Parathyroid adenoma (tissue), 2 donors: ENCODE results near the gene PIK3C2G.
"Not testable (repeated sequence)": the region's sequence is repeated elsewhere in the genome, so short reads cannot be mapped to it uniquely, and the experiment has no call there.

ENCODE experiments used
- H2AFZ ChIP-seq: fragments of 300-600 bp; sonication (generic); one replicate; pipeline ENCODE4 v1.7.0; 2017; ENCODE audit warnings: antibody characterized with exemption, mild to moderate bottlenecking
- H3K27ac ChIP-seq: fragments of 300-600 bp; sonication (generic); one replicate; pipeline ENCODE4 v1.7.0; 2017
- H3K27me3 ChIP-seq: fragments of 300-600 bp; sonication (generic); one replicate; pipeline ENCODE4 v1.7.0; 2017; ENCODE audit warnings: low read length; ENCODE audit not compliant: control insufficient read depth, insufficient read depth
- H3K36me3 ChIP-seq: fragments of 300-600 bp; sonication (generic); one replicate; pipeline ENCODE4 v1.7.0; 2017; ENCODE audit warnings: low read length; ENCODE audit not compliant: control insufficient read depth, insufficient read depth
- H3K4me1 ChIP-seq: fragments of 300-600 bp; sonication (generic); one replicate; pipeline ENCODE4 v1.7.0; 2017; ENCODE audit warnings: control low read depth
- H3K4me2 ChIP-seq: fragments of 300-600 bp; sonication (generic); one replicate; pipeline ENCODE4 v1.7.0; 2017; ENCODE audit warnings: low read length
- H3K4me3 ChIP-seq: fragments of 300-600 bp; sonication (generic); one replicate; pipeline ENCODE4 v1.7.0; 2017; ENCODE audit warnings: low read depth, low read length
- H3K79me2 ChIP-seq: fragments of 300-600 bp; sonication (generic); one replicate; pipeline ENCODE4 v1.7.0; 2017; ENCODE audit warnings: control low read depth
- H3K9ac ChIP-seq: fragments of 300-600 bp; sonication (generic); one replicate; pipeline ENCODE4 v1.7.0; 2017; ENCODE audit warnings: mild to moderate bottlenecking
- H3K9me3 ChIP-seq: fragments of 300-600 bp; sonication (generic); one replicate; pipeline ENCODE4 v1.7.0; 2017; ENCODE audit warnings: low read length; ENCODE audit not compliant: control insufficient read depth
- CTCF ChIP-seq: fragments of 300-600 bp; sonication (generic); IDR thresholded peaks from one replicate; pipeline ENCODE4 v1.7.0; 2017; ENCODE audit warnings: antibody characterized with exemption, mild to moderate bottlenecking
- donor health status: primary hyperparathyroidism.

The PIK3C2G gene

GRCh38 chr12:18683327-18684013, 422.2 kb downstream of the PIK3C2G start:
- Histone ChIP-seq H3K4me2 (no peak overlapping the region), H3K36me3 (no peaks in the 10 kb centered on the region), H3K27ac (no peak overlapping the region), H3K27me3 (no peaks in the 10 kb centered on the region), H3K4me1 (no peaks in the 10 kb centered on the region), H3K9me3 (no peaks in the 10 kb centered on the region), H3K9ac (no peak overlapping the region), H2AFZ (no peak overlapping the region), H3K79me2 (no peaks in the 10 kb centered on the region), H3K4me3 (no peak overlapping the region)
- TF ChIP-seq CTCF = no peak

GRCh38 chr12:18684430-18684829, 423.1 kb downstream of the PIK3C2G start:
- Histone ChIP-seq H3K4me2 (no peak overlapping the region), H3K4me3 (no peak overlapping the region), H3K9me3 (no peaks in the 10 kb centered on the region), H3K36me3 (no peaks in the 10 kb centered on the region), H3K4me1 (no peaks in the 10 kb centered on the region), H2AFZ (no peak overlapping the region), H3K79me2 (no peaks in the 10 kb centered on the region), H3K27ac (no peak overlapping the region), H3K9ac (no peak overlapping the region), H3K27me3 (no peaks in the 10 kb centered on the region)
- TF ChIP-seq CTCF = no peak

- Histone ChIP-seq H3K9me3 (no peaks in the 10 kb centered on the region), H3K4me2 (no peak overlapping the region), H3K9ac (no peak overlapping the region), H2AFZ (no peak overlapping the region), H3K36me3 (no peaks in the 10 kb centered on the region), H3K4me3 (no peak overlapping the region), H3K27me3 (no peaks in the 10 kb centered on the region), H3K27ac (no peak overlapping the region), H3K79me2 (no peaks in the 10 kb centered on the region), H3K4me1 (no peaks in the 10 kb centered on the region)
- no peak for TF ChIP-seq CTCF
Measured at GRCh38 chr12:18689771-18690170, 428.5 kb downstream of the PIK3C2G start.

GRCh38 chr12:18690653-18691052, 429.3 kb downstream of the PIK3C2G start:
- Histone ChIP-seq H3K9me3 (no peaks in the 10 kb centered on the region), H3K4me3 (no peak overlapping the region), H3K4me1 (no peaks in the 10 kb centered on the region), H3K36me3 (no peaks in the 10 kb centered on the region), H3K4me2 (no peak overlapping the region), H3K9ac (no peak overlapping the region), H3K27ac (no peak overlapping the region), H2AFZ (no peak overlapping the region), H3K27me3 (no peaks in the 10 kb centered on the region), H3K79me2 (no peaks in the 10 kb centered on the region)
- no peak for TF ChIP-seq CTCF

GRCh38 chr12:18693986-18694385, 432.7 kb downstream of the PIK3C2G start:
- H3K9me3 ChIP-seq, H3K27me3 ChIP-seq, H2AFZ ChIP-seq, H3K4me1 ChIP-seq, H3K36me3 ChIP-seq, H3K4me3 ChIP-seq, H3K4me2 ChIP-seq, H3K27ac ChIP-seq, H3K79me2 ChIP-seq, H3K9ac ChIP-seq: not testable (repeated sequence)
